Sigmoid colon (tissue), 7 donors: ENCODE data around the gene GNAQ. TPM values are rescaled to one million over a fixed set of nuclear protein-coding genes. Genes with fewer than 3 reads are reported as not detected.

Experiments
- DNase-seq: peaks from one replicate; pipeline ENCODE4 v3.0.0-alpha.2; 2019
- H3K27ac ChIP-seq, 4 donors: fragments of 200-600 bp; sonication (generic); one replicate each; pipeline ENCODE4 v1.5.1; 2016 to 2019; ENCODE audit warnings: mild to moderate bottlenecking in 1 of 4
- H3K27me3 ChIP-seq, 3 donors: fragments of 200-600 bp; sonication (generic); one replicate each; pipeline ENCODE4 v1.5.1; 2019; ENCODE audit warnings: mild to moderate bottlenecking in 1 of 3
- H3K36me3 ChIP-seq, 4 donors: fragments of 200-600 bp; sonication (generic); one replicate each; pipeline ENCODE4 v1.5.1; 2016 to 2019
- H3K4me1 ChIP-seq, 4 donors: fragments of 200-600 bp; sonication (generic); one replicate each; pipeline ENCODE4 v1.5.1; 2017 to 2019
- H3K4me3 ChIP-seq, 4 donors: fragments of 200-600 bp; sonication (generic); one replicate each; pipeline ENCODE4 v1.5.1; 2017 to 2019; ENCODE audit warnings: mild to moderate bottlenecking in 2 of 4, moderate library complexity in 1 of 4
- H3K9me3 ChIP-seq, 4 donors: fragments of 200-600 bp in 3 of 4; sonication (generic) in 3 of 4; one replicate each; pipeline versions ENCODE4 v1.5.1 to v1.6.1; 2013 to 2019
- EP300 ChIP-seq, 4 donors: sonication (generic); formaldehyde crosslinking; IDR thresholded peaks; one replicate each; pipeline ENCODE4 v1.6.1; 2017; ENCODE audit warnings: antibody characterized with exemption in 4 of 4
- POLR2A ChIP-seq, 2 donors: fragments of 450-650 bp; IDR thresholded peaks; one replicate each; pipeline ENCODE4 v1.6.1; 2016; ENCODE audit warnings: antibody characterized with exemption in 2 of 2, mild to moderate bottlenecking in 2 of 2, moderate library complexity in 2 of 2
- POLR2AphosphoS5 ChIP-seq, 4 donors: sonication (generic); formaldehyde crosslinking; IDR thresholded peaks; one replicate each; pipeline ENCODE4 v1.6.1; 2017; ENCODE audit warnings: antibody characterized with exemption in 4 of 4
- WGBS, 2 donors: extraction: QIAGEN DNeasy Blood & Tissue Kit; methylation state at CpG; one replicate each; pipeline ENCODE4 v1.1.7; 2013; 5-methylcytosine and 5-hydroxymethylcytosine counted together
- intact Hi-C: fragments of 100-400 bp; cut with DNase I; formaldehyde crosslinking; loops from one replicate; pipeline ENCODE4 v1.15.1; 2023
- polyA plus RNA-seq, 3 donors: library from polyadenylated mRNA; stranded (reverse); fragments of 200-250 nt; gene quantifications; one replicate each; pipeline ENCODE4 v1.2.3, GENCODE V29; 2013
- total RNA-seq, 4 donors: library from RNA; depleted of rRNA; stranded (reverse); fragments of >200 nt; gene quantifications; one replicate each; pipeline ENCODE4 v1.1.0, GENCODE V29; 2016
- TF ChIP-seq, protein P1 (sequence below), 4 experiments: fragments of 450-650 bp in 3 of 4; fragments of 200-600 bp in 1 of 4; IDR thresholded peaks; one replicate each; pipeline ENCODE4 v1.5.1; 2016 to 2019; ENCODE audit warnings: antibody characterized with exemption in 4 of 4, mild to moderate bottlenecking in 3 of 4, moderate library complexity in 2 of 4
- donor health status: healthy with polysubstance abuse.
- donor health status: Bipolar disorder and iron deficiency.
- donor health status: healthy.

GNAQ gene
- total and polyA plus RNA-seq, 7 donors = 21.6 to 79.2 (median 49.5) TPM

GRCh38 chr9:77752554-77752953 lies 279.1 kb downstream of the GNAQ start:
- intact Hi-C loops = loop anchor here (2.0 to 5.0 kb wide), 2 partner anchors 100 to 296 kb away; no protein-coding TSS in a partner anchor
- H3K4me1 ChIP-seq = peaks cover 0 to 52% (median 42%) of the 10 kb centered on the region in 4 donors
- H3K27ac ChIP-seq = peak overlapping the region; percentile 15 to 68 (median 64)
- no peaks in the 10 kb centered on the region for H3K36me3 ChIP-seq
- no peak for DNase-seq
- no peaks in the 10 kb centered on the region for H3K27me3 ChIP-seq
- WGBS, 2 donors = 68 to 69% methylated on average over 1 of the region's 1 CpG
- H3K4me3 ChIP-seq = no peak overlapping the region
- no peak for TF ChIP-seq EP300 (IDR thresholded peaks at IDR 0.05)
- TF ChIP-seq, protein P1, sequence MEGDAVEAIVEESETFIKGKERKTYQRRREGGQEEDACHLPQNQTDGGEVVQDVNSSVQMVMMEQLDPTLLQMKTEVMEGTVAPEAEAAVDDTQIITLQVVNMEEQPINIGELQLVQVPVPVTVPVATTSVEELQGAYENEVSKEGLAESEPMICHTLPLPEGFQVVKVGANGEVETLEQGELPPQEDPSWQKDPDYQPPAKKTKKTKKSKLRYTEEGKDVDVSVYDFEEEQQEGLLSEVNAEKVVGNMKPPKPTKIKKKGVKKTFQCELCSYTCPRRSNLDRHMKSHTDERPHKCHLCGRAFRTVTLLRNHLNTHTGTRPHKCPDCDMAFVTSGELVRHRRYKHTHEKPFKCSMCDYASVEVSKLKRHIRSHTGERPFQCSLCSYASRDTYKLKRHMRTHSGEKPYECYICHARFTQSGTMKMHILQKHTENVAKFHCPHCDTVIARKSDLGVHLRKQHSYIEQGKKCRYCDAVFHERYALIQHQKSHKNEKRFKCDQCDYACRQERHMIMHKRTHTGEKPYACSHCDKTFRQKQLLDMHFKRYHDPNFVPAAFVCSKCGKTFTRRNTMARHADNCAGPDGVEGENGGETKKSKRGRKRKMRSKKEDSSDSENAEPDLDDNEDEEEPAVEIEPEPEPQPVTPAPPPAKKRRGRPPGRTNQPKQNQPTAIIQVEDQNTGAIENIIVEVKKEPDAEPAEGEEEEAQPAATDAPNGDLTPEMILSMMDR (IDR thresholded peaks at IDR 0.05) = peak in 1 of 4 experiments; percentile 18
- H3K9me3 ChIP-seq = no peaks in the 10 kb centered on the region

- H3K27ac ChIP-seq = peak overlapping the region; percentile 15 to 68 (median 64)
- H3K27me3 ChIP-seq = no peaks in the 10 kb centered on the region
- TF ChIP-seq, protein P1 (IDR thresholded peaks at IDR 0.05) = peak; percentile 42 to 59 (median 48)
- TF ChIP-seq EP300 (IDR thresholded peaks at IDR 0.05) (no peak), POLR2AphosphoS5 (IDR thresholded peaks at IDR 0.05) (peak in 2 of 4 donors; percentile 56 to 59)
- WGBS, 2 donors = 36 to 45% methylated on average over 8 of the region's 8 CpGs
- no peaks in the 10 kb centered on the region for H3K36me3 ChIP-seq
- intact Hi-C loops = loop anchor here (2.0 to 5.0 kb wide), 3 partner anchors 99 to 319 kb away; no protein-coding TSS in a partner anchor
- no peak for DNase-seq
- peak overlapping the region in 1 of 4 donors; percentile 5 for H3K4me3 ChIP-seq
- H3K9me3 ChIP-seq = no peaks in the 10 kb centered on the region
- peaks cover 0 to 55% (median 45%) of the 10 kb centered on the region in 4 donors for H3K4me1 ChIP-seq
Measured at GRCh38 chr9:77751341-77752091, 280.1 kb downstream of the GNAQ start.

DNA sequence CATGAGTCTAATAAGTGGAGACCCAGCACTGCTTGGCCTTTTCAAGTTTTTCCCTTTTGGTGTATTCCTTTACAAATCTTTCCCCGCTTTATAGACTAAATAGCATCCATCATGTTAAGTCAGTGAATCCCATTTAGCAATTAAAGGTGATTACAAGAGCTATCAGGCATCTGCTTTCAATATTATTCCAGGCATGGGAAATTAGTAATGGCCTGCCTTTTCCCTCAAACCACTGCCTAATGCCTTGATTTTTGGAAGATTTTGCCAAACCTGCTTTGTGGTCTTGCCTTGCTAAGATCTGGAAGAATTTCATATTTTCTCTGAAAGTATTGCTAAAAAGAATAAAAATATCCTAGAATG lies 280.6 kb downstream of the GNAQ start:
- TF ChIP-seq EP300 (IDR thresholded peaks at IDR 0.05) (no peak), POLR2AphosphoS5 (IDR thresholded peaks at IDR 0.05) (no peak), POLR2A (IDR thresholded peaks at IDR 0.05) (no peak)
- TF ChIP-seq, protein P1 (IDR thresholded peaks at IDR 0.05) = no peak
- intact Hi-C loops = loop anchor here (2.0 to 5.0 kb wide), 2 partner anchors 99 to 318 kb away; no protein-coding TSS in a partner anchor
- peak overlapping the region in 3 of 4 donors; percentile 62 to 68 (median 66) for H3K27ac ChIP-seq

GRCh38 chr9:77750284-77750683 lies 281.3 kb downstream of the GNAQ start:
- H3K4me1 ChIP-seq = peaks cover 0 to 56% (median 45%) of the 10 kb centered on the region in 4 donors
- no peak overlapping the region for H3K4me3 ChIP-seq
- no peak for DNase-seq
- H3K27ac ChIP-seq = peak overlapping the region in 2 of 4 donors; percentile 62 to 66
- TF ChIP-seq EP300 (IDR thresholded peaks at IDR 0.05) = no peak
- TF ChIP-seq POLR2AphosphoS5 (IDR thresholded peaks at IDR 0.05) = no peak
- TF ChIP-seq POLR2A (IDR thresholded peaks at IDR 0.05) = no peak
- TF ChIP-seq, protein P1 (IDR thresholded peaks at IDR 0.05) = no peak
- no peaks in the 10 kb centered on the region for H3K27me3 ChIP-seq
- WGBS, 2 donors = 45 to 48% methylated on average over 1 of the region's 1 CpG
- no peaks in the 10 kb centered on the region for H3K36me3 ChIP-seq
- no peaks in the 10 kb centered on the region for H3K9me3 ChIP-seq
- intact Hi-C loops = loop anchor here (2.0 to 5.0 kb wide), 2 partner anchors 98 to 317 kb away; no protein-coding TSS in a partner anchor

More for the DNA sequence above, 280.6 kb downstream of the GNAQ start:
- Histone ChIP-seq H3K4me1 (peaks cover 0 to 55% (median 45%) of the 10 kb centered on the region in 4 donors), H3K9me3 (no peaks in the 10 kb centered on the region), H3K27me3 (no peaks in the 10 kb centered on the region), H3K4me3 (peak overlapping the region in 1 of 4 donors; percentile 5), H3K36me3 (no peaks in the 10 kb centered on the region)
- no peak for DNase-seq
- WGBS, 2 donors = 96 to 100% methylated on average over 1 of the region's 1 CpG
